ENCODE measurements around the gene TENT5C. TPM values are rescaled to one million over a fixed set of nuclear protein-coding genes. Genes with fewer than 3 reads are reported as not detected.

The TENT5C gene
- total RNA-seq, 1 donor, result 69.2 TPM

DNA sequence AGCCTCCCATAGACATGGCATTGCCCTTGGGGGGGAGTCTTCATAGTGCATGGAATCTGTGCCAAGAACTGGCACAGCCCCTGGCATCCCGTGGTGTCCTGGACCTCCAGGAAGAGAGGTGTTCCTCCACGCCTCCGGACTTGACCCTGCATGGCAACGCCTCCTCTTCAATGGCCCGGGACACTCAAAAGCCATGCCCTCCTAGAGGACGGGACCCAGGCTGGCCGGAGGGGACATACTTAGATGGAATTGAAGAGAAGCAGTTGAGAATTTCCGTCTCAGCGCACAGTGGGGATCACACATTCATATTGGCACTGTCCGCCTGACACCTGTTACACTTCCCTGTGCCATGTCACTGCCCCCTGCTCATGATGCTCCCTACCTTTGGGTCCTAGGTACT is 38.4 kb upstream of the TENT5C start:
- no peak overlapping the region for H3K4me3 ChIP-seq (ENCODE audit: low read length)
- H3K27me3 ChIP-seq (ENCODE audit: insufficient read depth, low read length), result no peaks in the 10 kb centered on the region
- H3K9me3 ChIP-seq (ENCODE audit: low read depth, low read length), result no peaks in the 10 kb centered on the region
- H3K4me1 ChIP-seq (ENCODE audit: insufficient read depth, low read length), result peaks cover 11% of the 10 kb centered on the region

DNA sequence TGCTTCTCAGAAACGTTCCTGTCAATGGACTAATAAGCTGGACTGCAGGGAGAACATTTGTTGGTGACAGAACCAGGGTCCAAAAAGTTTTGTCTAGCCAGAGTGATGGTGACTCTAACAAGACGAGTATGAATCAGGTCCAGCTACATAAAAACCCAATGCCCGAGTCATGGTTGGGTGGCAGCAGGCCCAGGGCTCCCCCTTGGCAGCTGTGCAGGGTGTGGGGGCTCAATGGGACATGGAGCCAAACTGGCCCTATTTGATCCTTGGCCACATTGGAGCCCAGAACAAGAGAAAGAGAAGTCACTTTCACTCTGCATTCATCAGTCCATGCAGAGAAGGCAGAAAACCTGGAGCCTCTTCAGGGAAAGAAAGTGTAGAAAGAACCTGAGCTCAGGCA is 37.9 kb upstream of the TENT5C start:
- H3K9me3 ChIP-seq (ENCODE audit: low read depth, low read length), result no peaks in the 10 kb centered on the region

GRCh38 chr1:117568999-117569398 is 36.8 kb upstream of the TENT5C start:
- no peak overlapping the region for H3K4me3 ChIP-seq (ENCODE audit: low read length)
- H3K9me3 ChIP-seq (ENCODE audit: low read depth, low read length), result no peaks in the 10 kb centered on the region
- no peaks in the 10 kb centered on the region for H3K27me3 ChIP-seq (ENCODE audit: insufficient read depth, low read length)
- H3K4me1 ChIP-seq (ENCODE audit: insufficient read depth, low read length), result peaks cover 21% of the 10 kb centered on the region

More for the DNA sequence above, 37.9 kb upstream of the TENT5C start:
- peaks cover 16% of the 10 kb centered on the region for H3K4me1 ChIP-seq (ENCODE audit: insufficient read depth, low read length)
- no peaks in the 10 kb centered on the region for H3K27me3 ChIP-seq (ENCODE audit: insufficient read depth, low read length)
- H3K4me3 ChIP-seq (ENCODE audit: low read length), result no peak overlapping the region

- Histone ChIP-seq H3K27me3 (ENCODE audit: insufficient read depth, low read length) (no peaks in the 10 kb centered on the region), H3K4me3 (ENCODE audit: low read length) (no peak overlapping the region), H3K4me1 (ENCODE audit: insufficient read depth, low read length) (peaks cover 16% of the 10 kb centered on the region), H3K9me3 (ENCODE audit: low read depth, low read length) (no peaks in the 10 kb centered on the region)
Observed at GRCh38 chr1:117569856-117570255, 36.0 kb upstream of the TENT5C start.

GRCh38 chr1:117570988-117571409 is 34.8 kb upstream of the TENT5C start:
- peaks cover 12% of the 10 kb centered on the region for H3K4me1 ChIP-seq (ENCODE audit: insufficient read depth, low read length)

GRCh38 chr1:117571496-117571895 is 34.4 kb upstream of the TENT5C start:
- Histone ChIP-seq H3K4me3 (ENCODE audit: low read length) (no peak overlapping the region), H3K4me1 (ENCODE audit: insufficient read depth, low read length) (peaks cover 12% of the 10 kb centered on the region), H3K27me3 (ENCODE audit: insufficient read depth, low read length) (no peaks in the 10 kb centered on the region), H3K9me3 (ENCODE audit: low read depth, low read length) (no peaks in the 10 kb centered on the region)

More at GRCh38 chr1:117570988-117571409, 34.8 kb upstream of the TENT5C start:
- Histone ChIP-seq H3K4me3 (ENCODE audit: low read length) (no peak overlapping the region), H3K27me3 (ENCODE audit: insufficient read depth, low read length) (no peaks in the 10 kb centered on the region), H3K9me3 (ENCODE audit: low read depth, low read length) (no peaks in the 10 kb centered on the region)

DNA sequence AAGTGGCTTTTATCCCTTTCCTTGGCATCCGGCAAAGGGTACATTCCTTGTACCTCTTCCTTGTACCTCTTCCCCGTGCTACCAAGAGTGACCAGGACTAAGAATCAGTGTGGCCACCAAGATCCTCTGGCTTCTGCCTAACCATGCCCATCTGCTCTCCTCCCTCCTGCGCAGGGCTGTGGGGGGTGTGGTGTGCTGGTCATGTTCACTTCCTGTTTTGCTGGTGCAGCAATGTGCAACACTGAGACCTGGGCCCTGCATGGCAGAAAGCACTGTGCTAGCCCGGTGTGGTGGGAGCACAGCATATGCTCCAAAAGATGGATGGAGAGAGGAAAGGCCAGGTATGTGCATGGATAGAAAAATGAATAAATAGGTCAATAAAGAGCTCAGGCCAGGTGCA is 33.3 kb upstream of the TENT5C start:
- H3K9me3 ChIP-seq (ENCODE audit: low read depth, low read length), result no peaks in the 10 kb centered on the region
- no peaks in the 10 kb centered on the region for H3K27me3 ChIP-seq (ENCODE audit: insufficient read depth, low read length)
- H3K4me1 ChIP-seq (ENCODE audit: insufficient read depth, low read length), result peaks cover 12% of the 10 kb centered on the region
- H3K4me3 ChIP-seq (ENCODE audit: low read length), result no peak overlapping the region

DNA sequence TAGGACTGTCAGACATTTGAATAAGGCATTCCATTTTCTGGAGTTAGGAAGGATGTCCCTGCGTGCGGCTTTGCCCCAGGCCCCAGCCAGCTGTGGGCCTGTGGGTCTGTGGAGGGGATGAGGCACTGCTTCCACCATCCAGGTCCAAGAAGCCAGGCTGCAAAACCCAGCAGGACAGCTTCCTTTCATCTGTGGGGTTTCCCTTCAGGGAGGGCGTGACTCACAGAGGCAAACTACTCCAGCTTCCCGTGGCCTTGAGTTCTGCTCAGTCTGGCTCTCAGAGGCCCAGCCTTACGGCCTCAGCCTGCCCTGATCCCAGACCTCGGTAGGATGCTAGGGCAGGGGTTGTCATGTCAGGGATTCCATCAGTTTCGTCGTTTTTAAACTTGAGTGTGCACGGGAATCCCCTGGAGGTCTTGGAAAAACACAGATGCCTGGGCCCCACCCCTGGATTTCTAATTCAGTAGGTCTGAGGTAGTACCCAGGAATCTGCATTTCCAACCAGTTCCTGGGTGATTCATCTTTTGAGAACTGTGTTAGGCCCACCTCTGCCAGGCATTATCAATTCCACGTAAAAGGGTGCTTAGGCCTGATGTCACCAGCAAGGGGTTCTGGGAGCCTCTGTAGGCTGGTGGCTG is 32.3 kb upstream of the TENT5C start:
- Histone ChIP-seq H3K4me3 (ENCODE audit: low read length) (no peak overlapping the region), H3K27me3 (ENCODE audit: insufficient read depth, low read length) (no peaks in the 10 kb centered on the region), H3K4me1 (ENCODE audit: insufficient read depth, low read length) (peaks cover 12% of the 10 kb centered on the region), H3K9me3 (ENCODE audit: low read depth, low read length) (no peaks in the 10 kb centered on the region)

GRCh38 chr1:117574161-117574835 is 31.6 kb upstream of the TENT5C start:
- Histone ChIP-seq H3K4me3 (ENCODE audit: low read length) (no peak overlapping the region), H3K27me3 (ENCODE audit: insufficient read depth, low read length) (no peaks in the 10 kb centered on the region), H3K9me3 (ENCODE audit: low read depth, low read length) (no peaks in the 10 kb centered on the region), H3K4me1 (ENCODE audit: insufficient read depth, low read length) (peaks cover 12% of the 10 kb centered on the region)

DNA sequence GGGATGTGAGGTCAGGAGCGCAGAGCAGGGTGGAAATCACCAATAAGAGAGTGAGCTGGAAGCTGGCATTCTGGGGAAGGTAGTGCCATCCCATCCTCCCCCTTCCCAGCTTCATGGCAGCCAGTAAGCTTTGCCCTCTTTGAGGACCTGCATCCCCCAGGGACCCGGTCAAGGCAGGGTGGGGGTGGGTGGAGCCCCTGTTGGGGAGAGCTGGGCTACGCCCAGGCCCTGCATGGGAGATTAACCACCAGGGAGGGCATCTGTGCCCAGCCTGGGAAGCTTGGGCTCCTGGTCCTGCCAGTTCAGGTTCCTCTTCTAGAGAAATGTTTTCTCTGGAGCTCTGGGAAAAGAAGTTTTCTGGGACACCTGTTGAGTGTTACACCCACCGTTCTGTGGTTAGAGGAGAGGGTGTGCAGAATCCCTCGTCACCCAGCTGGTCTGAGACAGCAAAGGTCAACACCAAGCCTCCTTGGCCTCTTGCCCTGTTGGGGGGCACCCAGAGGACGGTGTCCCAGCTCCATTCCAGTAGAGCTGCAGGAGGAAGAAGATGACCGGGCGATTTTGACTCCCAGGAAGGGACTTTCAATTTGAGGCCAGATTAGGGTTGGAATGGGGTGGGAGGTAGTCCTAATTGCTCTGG is 30.1 kb upstream of the TENT5C start:
- H3K4me1 ChIP-seq (ENCODE audit: insufficient read depth, low read length), result peaks cover 12% of the 10 kb centered on the region
- no peak overlapping the region for H3K4me3 ChIP-seq (ENCODE audit: low read length)
- no peaks in the 10 kb centered on the region for H3K9me3 ChIP-seq (ENCODE audit: low read depth, low read length)
- no peaks in the 10 kb centered on the region for H3K27me3 ChIP-seq (ENCODE audit: insufficient read depth, low read length)

- Histone ChIP-seq H3K27me3 (ENCODE audit: insufficient read depth, low read length) (no peaks in the 10 kb centered on the region), H3K4me3 (ENCODE audit: low read length) (no peak overlapping the region), H3K4me1 (ENCODE audit: insufficient read depth, low read length) (peaks cover 12% of the 10 kb centered on the region), H3K9me3 (ENCODE audit: low read depth, low read length) (no peaks in the 10 kb centered on the region)
Observed at GRCh38 chr1:117576236-117576635, 29.6 kb upstream of the TENT5C start.

DNA sequence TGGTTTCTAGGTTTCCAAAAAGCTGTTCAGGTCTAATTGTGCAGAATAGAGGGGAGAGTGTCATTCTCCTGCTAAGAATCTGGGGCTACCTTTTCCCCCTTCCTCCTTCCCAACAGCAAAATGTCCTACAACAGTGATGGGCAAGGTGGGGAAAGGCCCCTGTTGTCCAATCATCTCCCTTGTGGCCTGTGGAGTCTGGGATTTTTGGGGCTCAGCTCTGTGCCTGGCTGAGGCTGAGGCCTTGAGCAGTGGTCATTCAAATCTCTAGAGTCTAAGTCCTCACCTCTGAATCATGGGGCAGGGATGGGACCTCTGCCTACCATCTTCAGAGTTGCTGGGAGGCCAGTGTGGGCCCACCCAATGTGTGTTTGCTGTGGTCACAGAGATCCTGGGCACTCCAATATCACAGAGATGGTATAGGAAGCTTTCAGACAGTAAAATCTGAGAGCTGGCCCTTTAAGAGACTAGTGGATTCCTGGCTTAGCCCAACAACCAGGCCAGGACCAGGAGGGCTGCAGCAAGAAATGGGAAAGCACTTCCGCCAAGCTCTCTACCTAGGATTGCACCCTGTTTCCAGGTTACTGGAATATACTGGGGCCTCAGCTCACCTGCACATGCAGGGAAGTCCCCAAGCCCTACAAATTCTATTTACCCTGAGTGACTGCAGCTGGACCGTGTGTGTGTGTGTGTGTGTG is 28.5 kb upstream of the TENT5C start:
- peaks cover 11% of the 10 kb centered on the region for H3K4me1 ChIP-seq (ENCODE audit: insufficient read depth, low read length)
- H3K27me3 ChIP-seq (ENCODE audit: insufficient read depth, low read length), result no peaks in the 10 kb centered on the region
- H3K4me3 ChIP-seq (ENCODE audit: low read length), result no peak overlapping the region
- H3K9me3 ChIP-seq (ENCODE audit: low read depth, low read length), result no peaks in the 10 kb centered on the region

GRCh38 chr1:117578466-117578865 is 27.4 kb upstream of the TENT5C start:
- H3K9me3 ChIP-seq (ENCODE audit: low read depth, low read length), result no peaks in the 10 kb centered on the region
- no peaks in the 10 kb centered on the region for H3K27me3 ChIP-seq (ENCODE audit: insufficient read depth, low read length)
- H3K4me1 ChIP-seq (ENCODE audit: insufficient read depth, low read length), result no peaks in the 10 kb centered on the region
- no peak overlapping the region for H3K4me3 ChIP-seq (ENCODE audit: low read length)

DNA sequence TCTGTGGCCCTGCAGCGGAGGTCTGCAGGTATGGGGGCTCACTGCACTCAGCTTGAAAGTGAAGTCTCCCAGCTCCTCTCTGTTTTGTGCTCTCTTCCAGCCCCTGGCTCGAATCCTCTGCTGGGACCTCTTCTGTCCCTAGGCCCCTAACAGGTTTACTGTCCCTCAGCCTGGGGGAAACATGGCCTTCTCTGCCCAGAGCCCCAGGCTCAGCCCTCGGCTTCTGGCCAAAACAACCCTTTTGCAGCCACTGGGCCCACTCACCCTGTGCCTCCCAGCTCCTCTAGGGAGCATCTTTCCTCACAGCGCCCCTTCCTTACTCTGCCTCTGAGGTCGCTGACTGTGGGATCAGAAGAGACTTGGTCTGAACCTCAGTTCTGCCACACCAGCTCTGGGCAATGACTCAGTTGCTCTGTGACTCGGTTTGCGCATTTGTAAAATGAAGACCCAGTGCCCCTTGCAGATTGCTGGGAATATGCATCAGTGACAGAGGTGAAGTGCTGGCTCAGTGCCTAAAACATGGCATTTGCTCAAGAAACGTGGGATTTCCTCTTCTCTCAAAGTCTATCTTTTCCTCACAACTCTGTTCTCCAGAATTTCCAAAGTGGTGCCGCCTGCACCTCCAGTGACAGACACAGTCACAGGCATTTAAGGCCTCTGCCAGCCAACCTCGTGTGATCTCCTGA is 26.5 kb upstream of the TENT5C start:
- no peaks in the 10 kb centered on the region for H3K4me1 ChIP-seq (ENCODE audit: insufficient read depth, low read length)
- no peak overlapping the region for H3K4me3 ChIP-seq (ENCODE audit: low read length)
- no peaks in the 10 kb centered on the region for H3K9me3 ChIP-seq (ENCODE audit: low read depth, low read length)
- no peaks in the 10 kb centered on the region for H3K27me3 ChIP-seq (ENCODE audit: insufficient read depth, low read length)

DNA sequence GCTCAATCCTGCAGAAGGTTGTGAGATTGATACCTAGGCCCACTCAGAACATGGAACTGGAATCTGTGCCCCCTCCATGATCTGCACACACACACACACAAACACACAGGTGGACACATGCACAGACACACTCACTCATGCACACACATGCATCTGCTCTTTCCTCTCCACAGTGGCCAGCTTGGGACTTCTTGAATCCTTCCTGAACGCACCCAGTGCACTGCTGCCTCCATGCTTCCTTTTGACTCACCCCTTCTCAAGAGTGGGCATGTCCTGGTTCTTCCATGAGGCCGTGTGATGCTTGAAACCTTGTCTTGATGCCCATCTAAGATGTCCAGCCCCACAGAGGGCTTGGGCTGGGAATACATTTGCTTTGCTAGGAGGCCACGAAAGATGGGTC is 25.4 kb upstream of the TENT5C start:
- no peaks in the 10 kb centered on the region for H3K4me1 ChIP-seq (ENCODE audit: insufficient read depth, low read length)
- no peaks in the 10 kb centered on the region for H3K9me3 ChIP-seq (ENCODE audit: low read depth, low read length)
- H3K27me3 ChIP-seq (ENCODE audit: insufficient read depth, low read length), result no peaks in the 10 kb centered on the region
- H3K4me3 ChIP-seq (ENCODE audit: low read length), result no peak overlapping the region

Data from mononuclear cell (primary cell).